Right hindlimb (tissue), 1 donor: ENCODE measurements around the gene SNX5.

Source experiments
- DNase-seq: peaks from one replicate; pipeline ENCODE4 v3.0.0-alpha.2; 2018

Gene SNX5

GRCh38 chr20:17958373-17959256 lies 10.0 kb downstream of the SNX5 start:
- no peak for DNase-seq

- DNase-seq: no peak
Measured at GRCh38 chr20:17957505-17958363, 10.9 kb downstream of the SNX5 start.

- no peak for DNase-seq
Measured at GRCh38 chr20:17956099-17956685, 12.4 kb downstream of the SNX5 start.

- DNase-seq: no peak
Measured at GRCh38 chr20:17955302-17955701, 13.3 kb downstream of the SNX5 start.

GRCh38 chr20:17953935-17954334 lies 14.7 kb downstream of the SNX5 start:
- no peak for DNase-seq

- no peak for DNase-seq
Measured at GRCh38 chr20:17952692-17953684, 15.6 kb downstream of the SNX5 start.

- DNase-seq: no peak
Measured at GRCh38 chr20:17951323-17951722, 17.3 kb downstream of the SNX5 start.

GRCh38 chr20:17950670-17951069 lies 17.9 kb downstream of the SNX5 start:
- DNase-seq: no peak

- DNase-seq: no peak
Measured at GRCh38 chr20:17949899-17950298, 18.7 kb downstream of the SNX5 start.

GRCh38 chr20:17948442-17948841 lies 20.2 kb downstream of the SNX5 start:
- DNase-seq: no peak

GRCh38 chr20:17947474-17947815 lies 21.1 kb downstream of the SNX5 start:
- no peak for DNase-seq

GRCh38 chr20:17946572-17947473 lies 21.8 kb downstream of the SNX5 start:
- DNase-seq: no peak

- no peak for DNase-seq
Measured at GRCh38 chr20:17946040-17946439, 22.6 kb downstream of the SNX5 start.

- DNase-seq: no peak
Measured at GRCh38 chr20:17944854-17945474, 23.6 kb downstream of the SNX5 start.

GRCh38 chr20:17943343-17943742 lies 25.3 kb downstream of the SNX5 start:
- DNase-seq: no peak

GRCh38 chr20:17941826-17942196 lies 26.8 kb downstream of the SNX5 start:
- no peak for DNase-seq

- no peak for DNase-seq
Measured at GRCh38 chr20:17941087-17941825, 27.3 kb downstream of the SNX5 start.

- peak; percentile 35 for DNase-seq
Measured at GRCh38 chr20:17940224-17940971, 28.2 kb downstream of the SNX5 start.

GRCh38 chr20:17939622-17940223 lies 28.9 kb downstream of the SNX5 start:
- no peak for DNase-seq
